Thymus (tissue), 11 donors: Measurements from ENCODE around the gene IFIT5. TPM values are rescaled to one million over a fixed set of nuclear protein-coding genes. Genes with fewer than 3 reads are reported as not detected.
"Not testable (repeated sequence)": the region's sequence is repeated elsewhere in the genome, so short reads cannot be mapped to it uniquely, and the experiment has no call there.

Source experiments
- DNase-seq, 9 donors: peaks; one replicate each; pipeline ENCODE4 v3.0.0-alpha.2; 2013; ENCODE audit warnings: low spot score in 9 of 9, low read depth in 6 of 9, missing footprints in 1 of 9
- H3K27ac ChIP-seq, 2 donors: one replicate each; pipeline ENCODE4 v1.5.1; 2013; ENCODE audit warnings: control low read depth in 1 of 2, low read depth in 1 of 2, low read length in 1 of 2, mild to moderate bottlenecking in 1 of 2, moderate library complexity in 1 of 2
- H3K27me3 ChIP-seq, 2 donors: one replicate each; pipeline ENCODE4 v1.5.1; 2013; ENCODE audit warnings: low read length in 1 of 2; ENCODE audit not compliant: control insufficient read depth in 2 of 2, insufficient read depth in 1 of 2
- H3K36me3 ChIP-seq, 2 donors: one replicate each; pipeline ENCODE4 v1.5.1; 2013; ENCODE audit warnings: low read length in 1 of 2, mild to moderate bottlenecking in 1 of 2, moderate library complexity in 1 of 2; ENCODE audit not compliant: control insufficient read depth in 2 of 2, insufficient read depth in 2 of 2
- H3K4me1 ChIP-seq, 2 donors: one replicate each; pipeline ENCODE4 v1.5.1; 2013; ENCODE audit warnings: low read length in 2 of 2; ENCODE audit not compliant: control insufficient read depth in 2 of 2, insufficient read depth in 2 of 2
- H3K4me3 ChIP-seq, 2 donors: one replicate each; pipeline ENCODE4 v1.5.1; 2013; ENCODE audit warnings: low read length in 2 of 2, control low read depth in 1 of 2, mild to moderate bottlenecking in 1 of 2
- H3K9me3 ChIP-seq, 2 donors: one replicate each; pipeline ENCODE4 v1.5.1; 2013; ENCODE audit warnings: low read length in 1 of 2, mild to moderate bottlenecking in 1 of 2; ENCODE audit not compliant: control insufficient read depth in 2 of 2, insufficient read depth in 1 of 2
- WGBS: extraction: QIAGEN DNeasy Blood & Tissue Kit; methylation state at CpG from one replicate; pipeline ENCODE4 v1.1.7; 2013; 5-methylcytosine and 5-hydroxymethylcytosine counted together
- polyA plus RNA-seq: library from polyadenylated mRNA; stranded (reverse); fragments of 200-250 nt; gene quantifications from one replicate; pipeline ENCODE4 v1.2.3, GENCODE V29; 2013
- total RNA-seq: library from RNA; stranded (reverse); fragments of 120-200 nt; gene quantifications from one replicate; pipeline ENCODE4 v1.2.4, GENCODE V29; 2013
- donor health status: healthy.

Gene IFIT5
- total and polyA plus RNA-seq, 2 donors, result 17.4 to 17.6 TPM

GRCh38 chr10:89404104-89405047, 10.0 kb upstream of the IFIT5 start:
- 97% methylated on average over 11 of the region's 11 CpGs for WGBS
- no peaks in the 10 kb centered on the region for H3K4me1 ChIP-seq
- no peak for DNase-seq
- H3K27me3 ChIP-seq, result no peaks in the 10 kb centered on the region
- H3K4me3 ChIP-seq, result no peak overlapping the region
- H3K36me3 ChIP-seq, result peaks cover 0 to 6% of the 10 kb centered on the region in 2 donors
- H3K27ac ChIP-seq, result no peak overlapping the region
- no peaks in the 10 kb centered on the region for H3K9me3 ChIP-seq

GRCh38 chr10:89406178-89406577, 8.2 kb upstream of the IFIT5 start:
- not testable (repeated sequence) for H3K27ac ChIP-seq, H3K27me3 ChIP-seq, DNase-seq, H3K4me3 ChIP-seq, H3K4me1 ChIP-seq, H3K36me3 ChIP-seq, H3K9me3 ChIP-seq
- 86% methylated on average over 9 of the region's 9 CpGs for WGBS

GRCh38 chr10:89407792-89408191, 6.6 kb upstream of the IFIT5 start:
- H3K9me3 ChIP-seq, H3K27me3 ChIP-seq, DNase-seq, H3K4me1 ChIP-seq, H3K4me3 ChIP-seq, H3K27ac ChIP-seq, H3K36me3 ChIP-seq: not testable (repeated sequence)
- WGBS, result 98% methylated on average over 3 of the region's 3 CpGs

- H3K9me3 ChIP-seq, H3K4me1 ChIP-seq, H3K27ac ChIP-seq, H3K4me3 ChIP-seq, DNase-seq, H3K36me3 ChIP-seq, H3K27me3 ChIP-seq: not testable (repeated sequence)
- 98% methylated on average over 5 of the region's 5 CpGs for WGBS
Measured at GRCh38 chr10:89409282-89409681, 5.1 kb upstream of the IFIT5 start.

- H3K4me1 ChIP-seq, H3K9me3 ChIP-seq, H3K27ac ChIP-seq, H3K36me3 ChIP-seq, H3K4me3 ChIP-seq, DNase-seq, H3K27me3 ChIP-seq: not testable (repeated sequence)
- WGBS, result 91% methylated on average over 5 of the region's 5 CpGs
Measured at GRCh38 chr10:89410551-89410950, 3.8 kb upstream of the IFIT5 start.

GRCh38 chr10:89411135-89411534, 3.2 kb upstream of the IFIT5 start:
- H3K36me3 ChIP-seq, H3K4me1 ChIP-seq, H3K27ac ChIP-seq, DNase-seq, H3K4me3 ChIP-seq, H3K27me3 ChIP-seq, H3K9me3 ChIP-seq: not testable (repeated sequence)
- 98% methylated on average over 2 of the region's 2 CpGs for WGBS

GRCh38 chr10:89412276-89412675, 2.1 kb upstream of the IFIT5 start:
- DNase-seq, H3K27me3 ChIP-seq, H3K36me3 ChIP-seq, H3K27ac ChIP-seq, H3K4me3 ChIP-seq, H3K9me3 ChIP-seq, H3K4me1 ChIP-seq: not testable (repeated sequence)
- WGBS, result 73% methylated on average over 10 of the region's 10 CpGs

- Histone ChIP-seq H3K36me3 (peaks cover 0 to 12% of the 10 kb centered on the region in 2 donors), H3K9me3 (peaks cover 0 to 8% of the 10 kb centered on the region in 2 donors), H3K27me3 (no peaks in the 10 kb centered on the region), H3K4me1 (peaks cover 3 to 8% of the 10 kb centered on the region in 2 donors), H3K27ac (no peak overlapping the region), H3K4me3 (peak overlapping the region; percentile 62 to 93)
- whole genome bisulfite sequencing, result 82% methylated on average over 7 of the region's 7 CpGs
- DNase-seq, result no peak
Measured at GRCh38 chr10:89413398-89413912, 913 bp upstream of the IFIT5 start.
